Middle frontal gyrus (tissue), 1 donor: ENCODE results near the gene HS3ST4.
"Not testable (repeated sequence)": the region's sequence is repeated elsewhere in the genome, so short reads cannot be mapped to it uniquely, and the experiment has no call there.

Experiments
- DNase-seq: peaks from one replicate; pipeline ENCODE4 v3.0.0-alpha.2; 2015; ENCODE audit warnings: low spot score; ENCODE audit errors: extremely low spot score

Gene HS3ST4

DNA sequence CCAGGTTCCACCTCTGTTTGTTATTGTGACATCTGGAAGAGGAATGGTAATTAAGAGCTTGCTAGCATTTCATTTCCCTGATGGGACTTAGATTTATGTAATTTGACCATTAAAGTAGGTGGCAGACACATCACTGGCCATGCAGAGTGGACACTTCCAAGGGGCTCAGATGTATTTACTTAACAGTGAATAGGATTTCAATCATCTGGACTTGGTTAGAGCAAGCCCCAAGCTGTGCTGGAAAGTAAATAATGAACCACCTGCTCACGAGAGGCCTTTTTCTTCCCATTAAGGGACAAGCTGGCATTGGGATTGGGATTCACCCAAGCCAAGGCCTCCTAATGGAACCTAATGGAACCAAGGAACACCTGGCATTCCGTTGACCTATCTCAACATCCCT, 395.3 kb downstream of the HS3ST4 start:
- DNase-seq, result no peak

DNA sequence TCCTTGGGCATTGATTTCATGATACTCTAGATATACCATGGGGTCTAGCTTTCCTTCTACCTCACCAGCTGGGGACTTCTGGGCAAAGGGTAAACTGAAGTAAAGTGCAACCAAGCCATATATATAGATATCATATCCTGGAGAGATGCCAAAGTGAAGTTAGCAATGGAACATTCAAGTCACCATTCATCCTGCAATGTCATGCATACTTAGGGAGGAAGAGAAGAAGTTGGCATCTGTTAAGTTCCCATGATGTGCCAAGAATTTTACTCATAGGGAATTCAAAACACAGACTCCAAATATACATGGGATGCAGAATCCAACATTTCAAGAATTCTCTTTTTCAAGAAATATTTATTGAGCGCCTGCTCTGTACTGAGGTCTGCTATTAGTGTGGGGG, 399.8 kb downstream of the HS3ST4 start:
- DNase-seq, result peak; percentile 3

DNA sequence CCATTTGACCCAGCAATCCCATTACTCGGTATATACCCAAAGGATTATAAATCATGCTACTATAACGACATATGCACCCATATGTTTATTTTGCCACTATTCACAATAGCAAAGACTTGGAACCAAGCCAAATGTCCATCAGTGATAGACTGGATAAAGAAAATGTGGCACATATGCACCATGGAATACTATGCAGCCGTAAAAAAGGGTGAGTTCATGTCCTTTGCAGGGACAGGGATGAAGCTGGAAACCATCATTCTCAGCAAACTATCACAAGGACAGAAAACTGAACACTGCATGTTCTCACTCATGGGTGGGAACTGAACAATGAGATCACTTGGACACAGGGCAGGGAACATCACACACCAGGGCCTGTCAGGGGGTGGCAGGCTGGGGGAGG, 406.4 kb downstream of the HS3ST4 start:
- not testable (repeated sequence) for DNase-seq

DNA sequence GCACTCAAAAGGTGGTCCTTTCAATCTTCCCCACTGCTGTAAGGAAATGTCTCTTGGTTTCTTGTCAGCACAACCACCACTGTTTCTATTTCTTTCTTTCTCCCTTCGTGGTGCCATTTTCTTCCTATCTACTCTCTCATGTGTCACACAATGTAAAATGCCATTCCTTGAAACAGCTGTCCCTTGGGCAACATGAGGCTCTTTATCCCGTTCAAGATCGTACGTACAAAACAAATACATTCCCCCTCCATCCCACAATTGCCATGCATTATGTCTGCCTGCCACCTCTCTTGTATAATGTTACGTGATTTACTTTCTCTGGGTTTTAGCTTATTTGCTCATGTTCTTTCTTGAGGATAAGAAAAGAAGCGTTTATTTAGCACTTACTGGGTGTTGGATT, 410.6 kb downstream of the HS3ST4 start:
- DNase-seq, result no peak

DNA sequence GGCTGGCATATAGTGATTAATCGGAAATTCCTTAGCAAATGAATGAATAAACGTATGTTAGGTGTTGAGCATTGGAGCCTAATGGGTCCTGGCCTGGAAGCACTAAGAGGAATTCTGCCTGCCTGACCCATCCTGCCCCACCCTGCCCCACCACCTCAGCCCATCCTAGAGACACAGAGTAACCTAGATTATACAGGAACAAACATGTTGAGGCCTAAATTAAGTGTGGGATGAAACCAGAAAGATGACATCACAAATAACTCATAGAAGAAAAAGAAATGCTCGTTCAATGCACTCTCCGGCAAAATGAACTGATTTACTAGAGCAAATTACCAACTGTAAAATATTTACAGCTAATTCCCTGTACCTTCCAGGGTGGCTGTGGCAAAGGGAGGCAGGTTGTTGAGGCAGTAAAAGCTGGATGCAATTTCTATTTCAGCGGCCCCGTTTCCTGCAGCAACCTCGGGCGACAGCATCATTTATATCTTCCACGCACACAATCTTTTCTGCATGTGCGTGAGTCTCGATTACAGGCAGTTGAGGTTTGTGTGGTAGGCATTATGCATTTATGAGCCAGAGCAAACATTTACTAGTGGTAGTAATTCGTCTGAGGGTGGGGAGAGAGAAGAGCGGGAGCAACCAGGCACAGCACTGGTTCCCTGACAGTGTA, 417.2 kb downstream of the HS3ST4 start:
- DNase-seq, result no peak

DNA sequence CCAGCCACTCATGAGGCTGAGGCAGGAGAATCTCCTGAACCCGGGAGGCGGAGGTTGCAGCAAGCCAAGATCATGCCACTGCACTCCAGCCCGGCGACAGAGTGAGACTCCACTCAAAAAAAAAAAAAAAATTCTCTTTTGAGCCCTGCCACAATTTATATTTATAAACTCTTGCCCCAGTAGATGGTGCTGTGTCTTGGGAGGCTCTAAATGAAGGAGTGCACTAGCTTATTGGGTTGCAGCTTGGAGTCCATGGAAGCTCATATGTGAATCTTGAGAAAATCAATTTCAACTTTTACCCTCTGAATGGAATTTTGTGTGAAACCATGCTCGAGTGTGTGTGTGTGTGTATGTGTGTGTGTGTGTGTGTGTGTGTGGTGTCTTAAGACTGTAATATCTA, 420.1 kb downstream of the HS3ST4 start:
- DNase-seq, result no peak

DNA sequence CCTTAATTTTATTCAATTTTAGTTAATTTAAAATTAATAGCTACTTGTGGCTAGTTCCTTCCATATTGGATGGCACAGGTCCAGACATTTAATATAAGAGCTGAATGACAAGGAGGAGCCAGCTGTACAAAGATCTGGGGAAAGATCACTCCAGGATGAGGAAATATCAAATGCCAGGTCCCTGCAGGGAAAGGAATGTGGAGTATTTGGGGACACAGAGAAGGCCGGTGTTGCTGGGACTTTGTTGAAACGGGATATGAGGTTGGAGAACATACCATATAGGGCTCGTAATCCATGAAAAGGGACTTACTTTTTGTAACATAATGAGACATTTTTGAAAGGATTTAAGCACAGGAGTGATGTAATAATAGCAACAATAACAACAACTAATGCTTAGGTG, 426.8 kb downstream of the HS3ST4 start:
- no peak for DNase-seq

DNA sequence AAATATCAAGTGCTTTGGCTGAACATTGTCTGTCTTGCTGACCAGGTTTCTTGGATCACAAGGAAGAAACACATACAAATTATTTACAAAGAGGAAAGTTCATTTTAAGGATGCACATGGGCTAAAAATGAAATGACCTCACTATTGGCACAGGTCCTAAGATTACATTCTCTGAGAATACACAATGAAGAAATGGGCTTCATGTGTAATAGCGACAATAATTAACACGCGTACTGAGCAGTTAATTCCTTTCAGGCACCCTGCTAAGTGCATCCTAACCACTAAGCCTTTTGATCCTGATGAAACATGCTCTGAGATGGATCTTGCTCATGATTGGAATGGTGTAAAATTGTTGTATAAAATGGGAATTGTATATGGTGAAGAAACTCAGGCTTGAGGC, 429.0 kb downstream of the HS3ST4 start:
- DNase-seq, result no peak

DNA sequence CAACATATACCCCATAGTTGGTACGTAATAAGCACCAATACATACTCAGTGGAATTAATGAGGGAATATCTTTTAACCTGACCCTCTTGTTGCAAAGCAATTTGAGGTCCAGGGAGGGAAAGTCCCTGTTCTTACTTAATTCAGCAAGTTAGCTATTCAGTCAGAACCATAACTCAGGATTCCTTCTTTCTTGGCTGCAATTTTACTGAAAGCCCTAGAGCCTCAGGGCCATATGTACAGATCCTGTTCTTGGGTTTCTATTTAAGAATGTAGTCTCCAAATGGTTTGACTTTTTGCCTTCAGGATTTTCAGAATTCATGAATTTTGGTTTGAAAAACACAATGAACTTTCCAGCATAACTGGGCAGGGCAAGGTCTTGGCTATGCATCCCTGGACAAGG, 436.5 kb downstream of the HS3ST4 start:
- DNase-seq, result no peak

DNA sequence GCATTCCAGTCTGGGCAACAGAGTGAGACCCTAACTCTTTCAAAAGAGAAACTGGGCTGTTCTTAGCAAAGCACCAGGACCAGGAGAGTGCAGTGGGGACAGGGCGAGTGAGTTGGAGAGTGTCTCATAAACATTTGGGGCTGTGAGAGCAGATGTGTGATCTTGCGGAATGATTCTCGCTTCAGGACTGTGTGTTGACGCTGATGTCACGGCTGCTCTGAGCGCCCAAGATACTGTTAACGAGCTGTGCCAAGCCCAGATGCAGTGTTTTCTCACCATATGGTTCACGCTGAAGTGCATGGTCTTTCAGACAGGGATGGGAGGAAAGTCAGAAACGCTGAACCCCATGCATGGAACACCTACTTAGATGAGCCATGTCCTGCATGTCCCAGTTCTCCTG, 438.2 kb downstream of the HS3ST4 start:
- DNase-seq, result peak; percentile 18

DNA sequence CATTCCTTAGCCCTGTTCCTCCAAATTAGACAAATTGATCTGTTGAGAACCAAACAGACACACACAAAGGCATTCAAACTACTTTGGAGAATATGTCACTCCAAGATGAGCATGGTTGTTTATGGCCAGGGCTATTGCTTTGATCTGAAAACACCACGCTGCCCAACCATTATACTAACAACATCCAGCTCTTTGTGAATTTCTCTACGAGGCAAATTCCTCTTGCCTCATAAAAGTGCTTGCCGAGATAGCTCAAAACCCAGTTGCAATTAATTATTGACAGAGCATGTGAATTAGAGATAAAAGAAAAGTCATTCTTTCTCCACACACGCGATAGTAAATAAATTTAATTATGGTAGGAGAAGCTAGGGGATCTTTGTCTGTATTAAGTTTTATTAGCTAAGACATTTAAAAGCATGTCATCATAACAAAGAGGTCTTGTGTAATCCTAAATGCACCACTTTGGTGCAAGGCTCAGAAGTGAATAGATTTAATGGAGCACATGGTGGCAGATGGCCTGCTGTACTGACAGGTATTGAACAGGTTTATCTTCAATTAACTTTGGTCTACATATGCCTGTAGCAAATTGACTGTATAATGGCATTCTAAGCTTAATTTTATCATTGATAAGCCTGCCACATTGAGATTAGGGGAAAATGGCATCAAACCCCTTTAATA, 441.8 kb downstream of the HS3ST4 start:
- no peak for DNase-seq

DNA sequence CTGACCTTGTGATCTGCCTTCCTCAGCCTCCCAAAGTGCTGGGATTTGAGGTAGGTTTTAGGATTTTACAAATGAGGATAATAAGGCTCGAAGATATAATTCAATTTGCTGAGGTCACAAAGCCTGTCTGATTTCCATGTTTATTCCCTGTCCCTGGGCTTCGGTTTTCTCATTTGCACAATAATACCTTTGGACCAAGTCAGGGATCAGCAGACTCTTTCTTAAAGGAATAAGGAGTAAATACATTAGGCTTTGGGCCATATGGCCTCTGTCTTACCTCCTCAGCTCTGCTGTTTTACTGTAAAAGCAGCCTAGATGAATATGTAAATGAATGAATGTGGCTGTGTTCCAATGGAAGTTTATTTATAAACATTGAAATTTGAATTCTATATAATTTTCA, 442.8 kb downstream of the HS3ST4 start:
- no peak for DNase-seq

DNA sequence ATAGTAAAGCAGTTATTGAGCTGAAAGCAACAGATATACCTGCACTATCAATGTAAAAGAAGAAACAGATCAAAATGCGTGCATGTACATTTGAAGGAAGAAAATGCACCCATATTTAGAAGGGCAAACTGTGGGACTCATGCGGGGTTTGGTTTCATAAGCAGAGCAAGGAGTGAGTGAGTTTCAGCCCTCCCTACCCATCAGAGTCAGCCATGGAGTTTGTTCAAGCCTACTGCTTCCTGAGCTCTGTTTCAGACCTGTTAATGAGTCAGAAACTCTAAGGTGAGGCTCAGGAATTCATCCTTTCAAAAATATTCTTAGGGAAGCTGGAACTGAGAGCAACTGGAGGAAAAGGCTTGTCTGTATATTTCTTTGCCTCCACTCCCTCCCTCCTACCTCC, 446.2 kb downstream of the HS3ST4 start:
- DNase-seq, result no peak

DNA sequence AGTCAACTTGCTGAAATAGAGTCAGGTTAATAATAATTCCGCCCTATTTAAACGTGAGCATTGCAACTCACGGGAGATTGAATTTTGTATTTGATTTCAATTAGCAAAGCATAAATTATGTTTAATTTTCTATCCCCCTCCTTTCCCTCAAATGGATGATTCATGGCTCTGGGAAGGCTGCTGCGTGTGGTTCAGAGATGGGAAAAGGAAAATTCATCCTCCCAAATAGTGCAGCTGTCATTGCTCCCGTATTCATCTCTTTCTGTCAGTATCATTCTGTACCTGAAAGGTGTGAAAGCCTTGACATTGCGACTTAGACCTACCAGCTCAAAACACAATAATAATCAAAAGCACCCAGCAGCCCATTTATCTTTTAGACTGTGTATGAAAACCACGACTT, 447.3 kb downstream of the HS3ST4 start:
- no peak for DNase-seq

DNA sequence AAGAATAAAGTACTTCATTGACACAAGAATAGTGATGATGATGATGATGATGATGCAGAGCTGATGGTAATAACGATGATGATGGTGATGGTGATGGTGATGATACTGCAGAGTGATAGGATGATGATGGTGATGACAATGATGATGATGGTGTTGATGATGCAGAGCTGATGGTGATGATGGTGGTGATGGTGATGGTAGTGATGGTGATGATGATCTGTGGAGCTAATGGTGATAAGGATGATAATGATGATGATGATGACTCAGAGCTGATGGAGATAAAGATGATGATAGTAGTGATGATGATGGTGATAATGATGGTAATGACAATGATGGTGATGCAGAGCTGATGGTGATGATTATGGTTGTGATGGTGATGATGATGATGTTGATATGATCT, 448.1 kb downstream of the HS3ST4 start:
- DNase-seq, result no peak

DNA sequence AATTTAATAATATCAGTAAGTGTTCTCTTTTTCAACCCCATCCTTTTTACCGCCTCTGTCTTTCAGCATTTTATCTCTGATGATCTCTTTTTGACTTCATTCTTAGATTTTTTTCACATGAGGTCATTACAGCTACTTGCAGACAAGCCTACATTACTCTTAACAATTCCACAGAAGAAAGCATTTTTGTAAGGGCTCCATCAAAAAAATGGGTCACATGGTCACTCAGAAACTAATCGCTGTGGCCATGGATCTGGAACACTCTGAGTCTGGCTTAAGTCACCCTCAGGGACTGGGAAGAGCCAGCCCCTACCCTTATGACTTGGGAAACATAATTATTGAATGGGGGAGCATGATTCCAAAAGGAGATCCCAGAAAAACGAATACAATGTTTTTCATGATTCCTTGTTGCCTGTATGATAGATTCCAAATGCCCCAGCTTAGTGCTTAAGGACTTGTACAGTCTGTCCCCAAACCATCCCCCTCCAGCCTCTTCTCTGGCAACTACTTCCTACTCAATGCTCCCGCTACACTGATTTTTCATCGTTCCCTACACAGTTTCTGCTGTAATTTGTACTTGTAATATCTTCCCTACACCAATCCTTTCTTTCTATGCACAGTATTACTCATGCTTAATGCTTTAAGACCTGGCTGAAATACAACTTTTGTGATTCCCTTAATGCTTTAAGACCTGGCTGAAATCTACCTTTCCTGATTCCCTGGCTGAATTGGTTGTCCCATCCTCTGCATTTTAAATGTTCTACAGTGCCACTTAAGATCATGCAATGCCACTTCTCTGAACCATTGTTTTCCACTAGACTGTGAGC, 457.8 kb downstream of the HS3ST4 start:
- no peak for DNase-seq

DNA sequence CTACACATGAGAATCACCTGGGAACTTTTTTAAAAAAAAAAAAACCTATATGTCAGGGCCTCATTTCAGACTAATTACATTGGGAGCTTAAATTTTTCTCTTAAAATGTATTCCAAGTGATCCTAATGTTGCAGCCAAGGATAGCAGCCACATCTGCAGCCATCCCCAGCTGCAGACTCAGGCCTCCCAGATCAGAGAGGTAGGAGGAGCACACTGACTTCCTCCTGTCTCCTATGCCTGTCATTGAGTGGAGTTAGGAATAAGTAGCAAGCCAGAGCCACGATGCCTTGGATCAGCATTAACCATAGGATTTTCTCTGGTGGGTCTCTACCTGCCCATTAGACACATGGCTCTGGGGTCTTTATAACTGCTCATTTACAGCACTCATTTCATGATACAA, 463.5 kb downstream of the HS3ST4 start:
- DNase-seq, result no peak

DNA sequence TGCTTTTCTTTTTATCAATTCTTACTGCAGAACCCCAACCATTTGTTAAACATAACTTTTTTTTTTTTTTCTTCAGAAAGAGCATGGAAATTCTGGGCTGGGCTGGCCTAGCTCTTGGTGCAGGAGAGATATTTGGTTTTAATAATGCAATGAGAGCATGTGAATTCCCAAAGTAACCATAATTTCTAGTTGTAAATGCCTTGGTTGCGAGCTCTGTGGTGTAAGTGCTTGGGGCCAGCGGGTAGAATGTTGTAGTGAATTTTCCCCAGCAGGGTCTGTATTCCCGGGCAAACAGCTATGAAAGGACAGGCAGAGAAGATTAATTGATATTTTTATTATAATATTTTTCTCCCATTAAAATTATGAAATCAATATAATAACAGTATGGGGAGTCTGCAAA, 465.6 kb downstream of the HS3ST4 start:
- DNase-seq, result no peak

DNA sequence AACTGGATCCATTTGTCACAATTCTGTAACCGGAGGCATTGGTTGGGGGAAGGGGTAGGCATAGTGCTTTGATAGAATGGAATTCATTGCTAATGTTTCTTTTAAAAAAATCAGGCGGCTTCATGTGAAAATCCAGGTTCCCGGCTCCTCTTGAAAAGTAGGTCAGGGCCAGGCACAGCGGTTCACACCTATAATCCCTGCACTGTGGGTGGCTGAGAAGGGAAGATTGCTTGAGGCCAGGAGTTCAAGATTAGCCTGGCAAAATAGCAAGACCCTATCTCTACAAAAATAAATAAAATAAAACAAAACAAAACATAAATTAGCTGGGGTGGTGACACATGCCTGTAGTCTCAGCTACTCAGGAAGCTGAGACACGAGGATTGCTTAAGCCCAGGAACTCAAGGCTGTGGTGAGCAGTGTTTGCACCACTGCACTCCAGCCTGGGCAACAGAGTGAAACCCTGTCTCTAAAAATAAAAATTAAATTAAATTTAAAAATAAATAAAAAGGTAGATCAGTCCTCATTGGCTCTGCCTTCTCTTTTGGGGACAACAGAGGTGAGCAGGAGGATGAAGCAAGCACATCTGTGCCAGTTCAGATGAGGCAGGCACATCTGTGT, 466.5 kb downstream of the HS3ST4 start:
- no peak for DNase-seq

DNA sequence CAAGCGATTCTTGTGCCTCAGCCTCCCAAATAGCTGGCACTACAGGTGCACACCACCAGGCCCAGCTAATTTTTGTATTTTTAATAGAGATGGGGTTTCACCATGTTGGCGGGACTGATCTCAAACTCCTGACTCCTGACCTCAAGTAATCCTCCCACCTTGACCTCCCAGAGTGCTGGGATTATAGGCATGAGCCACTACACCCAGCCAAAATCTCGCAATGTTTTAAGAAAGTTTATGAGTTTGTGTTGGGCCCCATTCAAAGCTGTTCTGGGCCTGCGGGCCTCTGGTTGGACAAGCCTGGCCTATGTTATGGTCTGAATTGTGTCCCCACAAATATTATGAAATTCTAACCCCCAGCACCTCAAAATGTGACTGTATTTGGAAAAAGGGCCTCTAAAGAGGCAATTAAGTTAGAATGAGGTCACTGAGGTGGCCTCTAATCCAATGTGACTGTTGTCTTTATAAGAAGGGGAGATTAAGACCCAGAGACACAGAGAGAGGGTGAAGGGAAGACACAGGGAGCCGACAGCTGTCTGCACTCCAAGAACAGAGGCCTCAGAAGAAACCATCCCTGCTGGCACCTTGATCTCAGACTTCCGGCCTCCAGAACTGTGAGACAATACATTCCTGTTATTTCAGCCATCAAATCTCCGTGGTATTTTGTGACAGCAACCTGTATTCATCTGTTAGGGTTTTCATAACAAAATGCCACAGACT, 469.9 kb downstream of the HS3ST4 start:
- DNase-seq, result no peak

DNA sequence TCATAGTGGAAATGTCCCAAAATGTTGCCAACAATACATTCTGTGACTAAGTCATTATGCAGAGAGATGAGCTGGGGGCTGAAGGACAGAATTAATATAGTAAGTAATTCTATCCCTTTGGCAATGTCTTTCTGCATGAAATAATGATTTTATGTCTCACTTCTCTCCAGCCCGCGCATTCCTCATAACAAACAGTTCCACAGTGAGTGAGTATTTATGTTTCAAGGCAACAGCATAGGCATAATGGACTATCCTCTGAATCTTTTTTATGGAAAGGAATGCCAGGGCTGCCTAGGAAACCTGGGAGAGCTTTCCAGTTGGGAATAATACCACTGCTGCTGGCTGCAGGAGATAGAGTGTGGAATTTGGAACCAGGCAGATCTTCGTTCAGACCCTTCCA, 477.7 kb downstream of the HS3ST4 start:
- peak; percentile 17 for DNase-seq
